Aorta (tissue), 5 donors: ENCODE data around the gene DSC1. TPM values are rescaled to one million over a fixed set of nuclear protein-coding genes. Genes with fewer than 3 reads are reported as not detected.
"Not testable (repeated sequence)": the region's sequence is repeated elsewhere in the genome, so short reads cannot be mapped to it uniquely, and the experiment has no call there.

ENCODE experiments used
- ATAC-seq: fragments of 200-7000 bp; cut with Tn5 transposase; one replicate; pipeline ENCODE4 v1.9.1; 2022; ENCODE audit warnings: moderate library complexity; ENCODE audit not compliant: low FRiP score
- DNase-seq, 2 donors: peaks; one replicate each; pipeline ENCODE4 v3.0.0-alpha.2; 2020
- H3K27ac ChIP-seq, 2 donors: one replicate each; pipeline ENCODE4 v1.5.1; 2013; ENCODE audit warnings: low read length in 2 of 2, mild to moderate bottlenecking in 2 of 2, moderate library complexity in 2 of 2, control low read depth in 1 of 2, inconsistent platforms in 1 of 2, low read depth in 1 of 2
- H3K27me3 ChIP-seq, 2 donors: one replicate each; pipeline ENCODE4 v1.6.1; 2013; ENCODE audit warnings: control low read depth in 1 of 2, low read length in 1 of 2, mild to moderate bottlenecking in 1 of 2, moderate library complexity in 1 of 2; ENCODE audit not compliant: insufficient read depth in 2 of 2, control insufficient read depth in 1 of 2
- H3K36me3 ChIP-seq, 2 donors: one replicate each; pipeline ENCODE4 v1.6.1; 2013; ENCODE audit warnings: control low read depth in 1 of 2, low read length in 1 of 2, mild to moderate bottlenecking in 1 of 2; ENCODE audit not compliant: insufficient read depth in 2 of 2, control insufficient read depth in 1 of 2
- H3K4me1 ChIP-seq, 2 donors: one replicate each; pipeline ENCODE4 v1.6.1; 2013; ENCODE audit warnings: low read length in 2 of 2, control low read depth in 1 of 2, mild to moderate bottlenecking in 1 of 2, moderate library complexity in 1 of 2; ENCODE audit not compliant: insufficient read depth in 2 of 2, control insufficient read depth in 1 of 2
- H3K4me3 ChIP-seq, 2 donors: one replicate each; pipeline ENCODE4 v1.5.1; 2013; ENCODE audit warnings: low read length in 2 of 2, control low read depth in 1 of 2, mild to moderate bottlenecking in 1 of 2
- H3K9me3 ChIP-seq: one replicate; pipeline ENCODE4 v1.6.1; 2013; ENCODE audit warnings: mild to moderate bottlenecking, low read length; ENCODE audit not compliant: control insufficient read depth
- WGBS, 2 donors: extraction: QIAGEN DNeasy Blood & Tissue Kit; methylation state at CpG; one replicate each; pipeline ENCODE4 v1.1.7; 2013; 5-methylcytosine and 5-hydroxymethylcytosine counted together
- intact Hi-C, 2 donors: fragments of 100-400 bp; cut with DNase I; formaldehyde crosslinking; loops; one replicate each; pipeline versions ENCODE4 v1.14.2 to v1.15.0; 2022
- polyA plus RNA-seq, 2 donors: library from polyadenylated mRNA; stranded (reverse); fragments of 200-250 nt; gene quantifications; one replicate each; pipeline ENCODE4 v1.2.3, GENCODE V29; 2013
- total RNA-seq, 2 donors: library from RNA; stranded (reverse); fragmentation: NEBNext Ultra II Directional; extraction: Animal tissue kit (Norgen Biotek cat#: 25700); gene quantifications; one replicate each; pipeline ENCODE4 v1.2.1, GENCODE V29; 2021
- donor health status: healthy with polysubstance abuse.
- donor health status: Bipolar disorder and iron deficiency.
- donor health status: DM: no; HTN: no; CAD: no.
- donor health status: DM: no; HTN: no; CAD: no.
- donor health status: DM: yes; HTN: yes; CAD: no.

DSC1 gene
- total and polyA plus RNA-seq, 4 donors: not detected

DNA sequence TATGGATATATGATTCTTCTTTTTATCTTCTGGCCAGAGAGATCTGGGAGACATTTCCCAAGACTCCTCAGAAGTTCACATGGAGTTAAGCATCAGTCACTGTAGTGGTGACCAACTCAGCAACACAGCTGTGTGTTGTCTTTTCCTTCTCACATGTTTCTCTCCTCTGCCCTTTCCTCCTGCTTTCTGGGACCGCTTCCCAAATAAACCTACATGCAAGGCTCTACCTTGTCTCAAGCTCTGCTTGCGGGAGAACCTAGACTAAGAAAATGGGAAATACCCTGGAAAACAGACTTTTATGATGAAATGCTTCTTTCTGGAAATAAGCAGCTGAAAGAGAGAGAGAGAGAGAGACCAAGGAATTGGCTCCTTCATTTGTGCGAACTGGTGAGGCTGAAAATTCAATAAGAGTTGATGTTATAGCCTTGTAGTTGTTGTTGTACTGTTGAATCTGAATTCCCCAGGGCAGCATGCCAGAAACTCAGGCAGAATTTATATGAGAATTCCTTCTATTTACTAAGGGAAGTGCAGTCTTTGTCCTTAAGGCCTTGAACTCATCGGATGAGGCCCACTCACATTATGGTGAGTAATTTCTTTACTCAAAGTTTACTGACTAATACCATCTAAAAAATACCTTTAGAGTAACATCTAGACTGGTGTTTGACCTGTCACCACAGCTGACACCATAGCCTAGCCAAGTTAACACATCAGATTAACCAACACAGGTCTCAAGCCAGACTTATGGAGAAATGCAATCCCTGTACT is 22.7 kb upstream of the DSC1 start:
- no peaks in the 10 kb centered on the region for H3K36me3 ChIP-seq
- 43 to 59% methylated on average over 4 of the region's 4 CpGs for WGBS, 2 donors
- no peaks in the 10 kb centered on the region for H3K9me3 ChIP-seq
- H3K4me3 ChIP-seq: no peak overlapping the region
- intact Hi-C loops: no loop called here
- no peak overlapping the region for H3K27ac ChIP-seq
- DNase-seq (no peak), ATAC-seq (no peak)
- no peaks in the 10 kb centered on the region for H3K4me1 ChIP-seq
- H3K27me3 ChIP-seq: no peaks in the 10 kb centered on the region

- H3K9me3 ChIP-seq: no peaks in the 10 kb centered on the region
- H3K27ac ChIP-seq: no peak overlapping the region
- DNase-seq: no peak
- intact Hi-C loops: no loop called here
- no peaks in the 10 kb centered on the region for H3K27me3 ChIP-seq
- H3K4me3 ChIP-seq: no peak overlapping the region
- H3K4me1 ChIP-seq: no peaks in the 10 kb centered on the region
- no peaks in the 10 kb centered on the region for H3K36me3 ChIP-seq
- no peak for ATAC-seq
- 92 to 97% methylated on average over 2 of the region's 2 CpGs for WGBS, 2 donors
Observed at GRCh38 chr18:31183302-31183701, 20.6 kb upstream of the DSC1 start.

- H3K9me3 ChIP-seq, intact Hi-C loops, ATAC-seq, H3K27ac ChIP-seq, H3K27me3 ChIP-seq, H3K36me3 ChIP-seq, H3K4me3 ChIP-seq, DNase-seq, H3K4me1 ChIP-seq: not testable (repeated sequence)
- WGBS, 2 donors: 92 to 93% methylated on average over 6 of the region's 6 CpGs
Observed at GRCh38 chr18:31177369-31177768, 14.7 kb upstream of the DSC1 start.

DNA sequence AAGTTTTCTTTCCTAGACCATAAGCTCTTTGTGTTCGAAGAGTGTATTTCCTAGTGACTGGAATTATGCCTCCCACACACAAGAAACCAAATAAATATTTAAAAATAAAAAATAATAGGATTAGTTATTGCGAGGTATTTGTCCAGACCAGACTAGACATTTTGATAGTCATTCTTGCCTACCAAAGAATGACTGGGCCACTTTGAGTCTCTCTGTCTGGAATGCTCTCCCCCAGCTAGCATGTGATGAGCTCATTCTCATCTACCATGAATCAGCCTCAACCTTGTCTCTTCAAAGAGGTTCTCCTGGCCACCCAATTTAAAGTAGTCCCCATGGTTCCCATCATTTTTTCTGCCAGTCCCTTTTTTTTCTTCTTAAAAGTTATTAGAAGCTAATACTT is 13.9 kb upstream of the DSC1 start:
- Histone ChIP-seq H3K27ac (no peak overlapping the region), H3K9me3 (no peaks in the 10 kb centered on the region), H3K36me3 (no peaks in the 10 kb centered on the region), H3K4me1 (no peaks in the 10 kb centered on the region), H3K27me3 (no peaks in the 10 kb centered on the region), H3K4me3 (no peak overlapping the region)
- ATAC-seq (no peak), DNase-seq (no peak)
- WGBS, 2 donors: 93 to 96% methylated on average over 2 of the region's 2 CpGs
- intact Hi-C loops: no loop called here

GRCh38 chr18:31171144-31171839 is 8.6 kb upstream of the DSC1 start:
- ATAC-seq (no peak), DNase-seq (no peak)
- H3K36me3 ChIP-seq: no peaks in the 10 kb centered on the region
- H3K27me3 ChIP-seq: no peaks in the 10 kb centered on the region
- no peak overlapping the region for H3K4me3 ChIP-seq
- no peaks in the 10 kb centered on the region for H3K4me1 ChIP-seq
- whole genome bisulfite sequencing, 2 donors: 77 to 82% methylated on average over 1 of the region's 1 CpG
- intact Hi-C loops: no loop called here
- no peak overlapping the region for H3K27ac ChIP-seq
- no peaks in the 10 kb centered on the region for H3K9me3 ChIP-seq

DNA sequence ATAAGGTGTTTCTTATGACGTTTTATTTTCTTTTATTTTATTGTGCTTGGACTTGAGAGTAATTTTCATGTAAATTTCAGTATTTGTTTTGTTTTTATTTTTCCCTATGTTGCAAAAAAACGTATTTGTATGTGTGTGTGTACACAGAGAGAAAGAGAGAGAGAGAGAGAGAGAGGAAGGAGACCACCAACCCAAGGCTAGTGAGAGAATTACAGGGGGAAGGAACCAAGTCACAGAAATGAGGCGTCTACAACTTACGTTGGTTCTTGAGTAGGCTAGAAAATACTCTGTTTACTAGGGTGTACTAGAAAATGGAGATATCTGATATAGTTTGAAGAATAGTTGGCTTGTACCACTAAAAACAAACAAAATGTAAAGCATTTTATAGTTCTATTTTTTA is 7.7 kb upstream of the DSC1 start:
- intact Hi-C loops: no loop called here
- DNase-seq: no peak
- ATAC-seq: no peak
- no peaks in the 10 kb centered on the region for H3K9me3 ChIP-seq
- H3K36me3 ChIP-seq: no peaks in the 10 kb centered on the region
- no peaks in the 10 kb centered on the region for H3K4me1 ChIP-seq
- H3K27me3 ChIP-seq: no peaks in the 10 kb centered on the region
- 76 to 79% methylated on average over 4 of the region's 4 CpGs for WGBS, 2 donors
- H3K27ac ChIP-seq: no peak overlapping the region
- no peak overlapping the region for H3K4me3 ChIP-seq

- Histone ChIP-seq H3K4me1 (no peaks in the 10 kb centered on the region), H3K9me3 (no peaks in the 10 kb centered on the region), H3K27ac (no peak overlapping the region), H3K36me3 (no peaks in the 10 kb centered on the region), H3K27me3 (no peaks in the 10 kb centered on the region), H3K4me3 (no peak overlapping the region)
- DNase-seq (no peak), ATAC-seq (no peak)
- intact Hi-C loops: no loop called here
- WGBS, 2 donors: 73 to 74% methylated on average over 5 of the region's 5 CpGs
Observed at GRCh38 chr18:31162419-31162793, 250 bp downstream of the DSC1 start.

DNA sequence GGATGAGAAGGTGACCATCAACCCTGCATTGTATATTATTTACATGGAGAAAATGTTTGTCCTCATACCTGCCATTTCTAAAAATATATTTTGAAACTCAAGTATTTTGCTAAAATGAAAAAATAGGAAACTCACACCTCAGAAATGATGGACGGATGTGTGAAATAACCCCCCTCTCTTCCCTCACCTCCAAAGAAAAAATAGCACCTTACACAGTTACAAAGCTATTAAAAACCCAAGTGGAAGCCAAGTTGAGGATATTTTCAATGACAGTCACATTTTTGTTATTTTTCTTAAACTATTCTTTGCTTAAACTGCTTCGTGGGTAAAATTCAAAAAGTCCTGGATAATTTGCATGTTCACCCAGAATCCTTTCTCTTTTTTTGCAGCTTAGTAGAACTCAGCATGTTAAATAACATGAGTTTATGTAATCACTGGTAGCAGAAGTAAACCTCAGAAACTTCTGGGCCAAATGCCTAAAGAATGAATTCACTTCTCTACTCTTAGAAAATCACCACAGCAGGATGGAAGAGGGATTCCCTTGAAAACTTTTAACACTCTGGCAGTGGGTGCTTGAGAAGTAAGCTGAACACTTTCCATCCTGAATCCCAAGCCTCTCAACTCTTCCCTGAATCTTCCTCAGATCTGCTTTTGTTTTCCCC is 768 bp downstream of the DSC1 start:
- DNase-seq: no peak
- Histone ChIP-seq H3K4me3 (no peak overlapping the region), H3K27me3 (no peaks in the 10 kb centered on the region), H3K27ac (no peak overlapping the region), H3K9me3 (no peaks in the 10 kb centered on the region), H3K4me1 (no peaks in the 10 kb centered on the region), H3K36me3 (no peaks in the 10 kb centered on the region)
- ATAC-seq: no peak
- intact Hi-C loops: no loop called here
- 18 to 32% methylated on average over 2 of the region's 2 CpGs for WGBS, 2 donors
